Esophagus (tissue), 2 donors: Measurements from ENCODE around the gene MACROH2A1. TPM values are rescaled to one million over a fixed set of nuclear protein-coding genes. Genes with fewer than 3 reads are reported as not detected.

Experiments used
- H3K27ac ChIP-seq, 2 donors: one replicate each; pipeline ENCODE4 v1.5.1; 2013; ENCODE audit warnings: low read depth in 2 of 2, mild to moderate bottlenecking in 2 of 2, inconsistent platforms in 1 of 2, low read length in 1 of 2, moderate library complexity in 1 of 2
- H3K27me3 ChIP-seq, 2 donors: one replicate each; pipeline ENCODE4 v1.6.1; 2013; ENCODE audit warnings: low read length in 2 of 2, control low read depth in 1 of 2, mild to moderate bottlenecking in 1 of 2; ENCODE audit not compliant: insufficient read depth in 2 of 2, control insufficient read depth in 1 of 2
- H3K36me3 ChIP-seq, 2 donors: one replicate each; pipeline ENCODE4 v1.6.1; 2013; ENCODE audit warnings: low read length in 1 of 2; ENCODE audit not compliant: control insufficient read depth in 2 of 2, insufficient read depth in 2 of 2
- H3K4me1 ChIP-seq, 2 donors: one replicate each; pipeline ENCODE4 v1.6.1; 2013; ENCODE audit warnings: low read length in 1 of 2; ENCODE audit not compliant: control insufficient read depth in 2 of 2, insufficient read depth in 2 of 2
- H3K4me3 ChIP-seq, 2 donors: one replicate each; pipeline ENCODE4 v1.5.1; 2013; ENCODE audit warnings: low read length in 2 of 2, mild to moderate bottlenecking in 2 of 2, low read depth in 1 of 2, moderate library complexity in 1 of 2
- H3K9me3 ChIP-seq, 2 donors: one replicate each; pipeline ENCODE4 v1.6.1; 2013; ENCODE audit warnings: mild to moderate bottlenecking in 2 of 2, low read depth in 1 of 2, low read length in 1 of 2, moderate library complexity in 1 of 2; ENCODE audit not compliant: control insufficient read depth in 2 of 2, insufficient read depth in 1 of 2
- WGBS, 2 donors: extraction: QIAGEN DNeasy Blood & Tissue Kit; methylation state at CpG; one replicate each; pipeline ENCODE4 v1.1.7; 2013; 5-methylcytosine and 5-hydroxymethylcytosine counted together
- polyA plus RNA-seq, 2 donors: library from polyadenylated mRNA; stranded (reverse); fragments of 200-250 nt; gene quantifications; one replicate each; pipeline ENCODE4 v1.2.3, GENCODE V29; 2013
- donor health status: healthy with polysubstance abuse.
- donor health status: Bipolar disorder and iron deficiency.

MACROH2A1 gene
- polyA plus RNA-seq, 2 donors, result 210 to 233 TPM

DNA sequence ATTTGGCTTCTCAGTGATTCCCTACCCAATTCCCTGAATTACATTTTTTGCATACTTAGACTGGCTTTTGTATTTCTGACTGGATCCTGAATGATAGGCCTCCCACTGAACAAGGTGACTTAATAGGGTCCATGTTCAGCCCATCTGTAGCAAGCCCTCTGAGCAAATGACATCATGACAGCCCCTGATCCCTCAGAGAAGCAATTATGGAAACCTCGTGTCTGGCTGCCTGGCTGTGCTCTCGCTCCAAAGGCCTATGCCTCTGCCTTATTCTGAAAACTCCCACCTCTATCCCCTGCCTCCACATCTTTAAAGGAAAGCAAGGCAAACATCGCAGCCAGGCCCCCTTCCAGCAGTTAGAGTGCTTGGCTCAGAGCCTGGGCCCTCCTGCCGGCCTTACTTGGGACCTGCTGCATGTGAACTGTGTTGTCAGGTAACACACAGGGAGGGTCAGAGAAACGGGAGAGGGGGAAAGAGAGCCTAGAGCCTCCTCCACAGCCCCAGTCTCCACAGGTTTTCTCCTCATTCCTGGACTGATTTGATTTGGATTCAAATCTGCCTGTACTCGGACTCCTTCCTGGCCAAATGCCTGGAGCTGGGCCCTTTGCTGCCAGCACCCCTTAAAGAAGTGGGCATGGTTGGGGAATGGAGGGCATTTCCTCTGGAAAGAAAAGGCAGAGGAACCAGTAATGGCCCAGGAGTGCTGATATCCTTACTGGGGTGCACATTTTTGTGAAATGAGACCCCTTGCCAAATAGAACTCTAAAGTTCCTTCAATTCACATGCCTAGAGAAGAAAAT lies 44.3 kb upstream of the MACROH2A1 start:
- Histone ChIP-seq H3K4me3 (no peak overlapping the region), H3K27me3 (no peaks in the 10 kb centered on the region), H3K4me1 (peaks cover 0 to 2% of the 10 kb centered on the region in 2 donors), H3K27ac (no peak overlapping the region), H3K36me3 (no peaks in the 10 kb centered on the region), H3K9me3 (no peaks in the 10 kb centered on the region)
- WGBS, 2 donors, result 58% methylated on average over 6 of the region's 6 CpGs

DNA sequence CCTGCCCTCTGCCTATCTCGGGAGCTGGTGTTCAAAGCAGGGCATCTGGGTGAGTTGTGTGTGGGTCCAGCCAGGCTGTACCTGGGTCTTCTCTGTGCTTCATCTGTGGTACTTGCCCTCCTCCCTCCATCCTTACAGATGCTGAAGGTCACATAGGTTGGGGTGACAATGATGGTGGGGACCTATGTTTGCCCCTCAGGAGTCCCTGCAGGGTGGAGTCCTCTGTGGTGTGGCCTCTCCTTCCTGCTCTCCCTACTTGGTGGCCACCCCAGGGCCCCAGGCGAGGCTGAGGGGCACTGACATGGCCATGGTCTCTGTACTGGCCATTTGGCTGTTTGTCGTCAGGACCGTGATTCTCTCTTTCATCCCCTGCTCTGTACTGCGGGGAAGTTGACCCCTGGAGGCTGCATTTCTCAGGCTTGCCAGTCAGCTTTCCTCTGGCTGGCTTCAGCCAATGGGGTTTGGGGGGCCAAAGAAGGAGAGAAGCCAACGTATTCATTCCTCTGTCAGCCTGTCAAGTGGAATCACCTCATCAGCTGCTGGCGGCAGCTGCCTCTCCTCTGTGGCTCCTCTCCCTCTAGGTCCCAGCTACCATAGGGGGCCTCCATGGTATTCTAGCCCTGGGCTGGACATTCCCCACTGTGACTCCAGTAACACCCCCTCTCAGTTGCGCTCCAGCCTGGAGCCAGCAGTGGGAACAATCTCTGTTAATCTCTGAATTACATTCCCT lies 43.6 kb upstream of the MACROH2A1 start:
- 80 to 84% methylated on average over 8 of the region's 8 CpGs for WGBS, 2 donors
- peaks cover 0 to 2% of the 10 kb centered on the region in 2 donors for H3K4me1 ChIP-seq
- no peak overlapping the region for H3K4me3 ChIP-seq
- no peak overlapping the region for H3K27ac ChIP-seq
- H3K36me3 ChIP-seq, result no peaks in the 10 kb centered on the region
- no peaks in the 10 kb centered on the region for H3K27me3 ChIP-seq
- no peaks in the 10 kb centered on the region for H3K9me3 ChIP-seq

DNA sequence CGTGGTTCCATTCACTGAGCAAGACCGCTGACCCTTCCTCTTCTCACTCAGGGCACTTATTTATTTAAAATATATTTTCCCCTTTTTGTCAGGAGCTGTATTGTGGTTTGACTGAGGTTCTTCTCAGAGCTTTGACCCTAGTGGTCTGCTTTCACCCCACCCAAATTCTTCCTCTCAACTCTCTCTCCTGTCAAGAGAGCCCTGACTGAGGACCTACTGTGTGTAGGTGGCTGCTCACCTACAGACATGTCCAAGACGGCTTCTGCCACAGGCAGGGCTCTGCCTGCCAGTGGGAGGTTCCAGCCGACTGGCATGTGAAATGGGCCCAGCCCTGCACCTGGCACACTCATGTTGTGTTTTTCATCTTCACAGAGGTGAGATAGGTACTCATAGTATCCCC lies 42.9 kb upstream of the MACROH2A1 start:
- H3K9me3 ChIP-seq, result no peaks in the 10 kb centered on the region
- H3K36me3 ChIP-seq, result no peaks in the 10 kb centered on the region
- H3K27ac ChIP-seq, result no peak overlapping the region
- WGBS, 2 donors, result 56 to 65% methylated on average over 4 of the region's 4 CpGs
- peaks cover 0 to 2% of the 10 kb centered on the region in 2 donors for H3K4me1 ChIP-seq
- no peak overlapping the region for H3K4me3 ChIP-seq
- no peaks in the 10 kb centered on the region for H3K27me3 ChIP-seq

DNA sequence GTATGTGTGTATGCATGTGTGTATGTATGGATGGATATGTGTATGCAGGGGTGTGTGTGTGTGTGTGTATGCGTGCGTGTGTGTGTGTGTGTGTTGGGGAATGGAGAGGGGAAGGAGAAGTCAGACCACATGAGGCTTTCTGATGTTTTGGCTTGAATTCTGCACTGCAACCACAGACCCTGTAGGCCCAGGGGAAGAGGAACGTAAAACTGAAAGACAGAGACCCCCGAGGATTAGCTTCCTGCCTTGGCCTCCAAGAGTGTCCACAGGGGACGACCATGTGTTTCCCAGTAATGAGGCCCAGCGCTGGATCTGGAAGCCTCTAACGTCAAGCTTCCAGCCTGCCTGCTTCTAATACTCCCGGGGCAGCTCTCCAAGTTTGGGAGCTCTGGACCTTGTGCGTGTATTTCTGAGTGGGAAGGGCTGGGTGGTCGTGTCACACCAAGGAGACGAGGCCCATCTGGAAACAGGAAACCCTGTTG lies 42.4 kb upstream of the MACROH2A1 start:
- no peaks in the 10 kb centered on the region for H3K9me3 ChIP-seq
- H3K27me3 ChIP-seq, result peaks cover 0 to 2% of the 10 kb centered on the region in 2 donors
- WGBS, 2 donors, result 53% methylated on average over 11 of the region's 11 CpGs
- peaks cover 0 to 2% of the 10 kb centered on the region in 2 donors for H3K4me1 ChIP-seq
- H3K4me3 ChIP-seq, result no peak overlapping the region
- no peaks in the 10 kb centered on the region for H3K36me3 ChIP-seq
- H3K27ac ChIP-seq, result no peak overlapping the region

DNA sequence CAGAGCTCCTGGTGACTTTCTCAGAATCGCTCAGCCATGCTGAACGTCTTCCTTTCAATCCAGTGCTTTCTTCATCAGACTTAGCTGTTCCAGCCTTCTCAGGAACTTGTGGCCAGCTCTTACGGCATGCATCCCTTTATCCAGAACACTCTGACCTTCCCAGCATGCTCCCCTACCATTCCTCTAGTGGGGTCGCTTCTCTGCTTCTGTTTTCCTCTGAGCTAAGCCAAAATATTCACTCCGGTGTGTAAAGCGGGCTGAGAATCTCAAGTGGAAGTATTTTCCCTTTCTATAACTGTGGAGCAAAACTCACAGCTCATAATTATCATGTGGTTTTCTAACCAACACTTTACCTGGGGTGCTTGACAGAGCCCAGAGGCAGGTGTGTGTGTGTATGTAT lies 41.9 kb upstream of the MACROH2A1 start:
- no peaks in the 10 kb centered on the region for H3K9me3 ChIP-seq
- H3K36me3 ChIP-seq, result no peaks in the 10 kb centered on the region
- H3K27me3 ChIP-seq, result peaks cover 0 to 2% of the 10 kb centered on the region in 2 donors
- peaks cover 0 to 2% of the 10 kb centered on the region in 2 donors for H3K4me1 ChIP-seq
- 72 to 77% methylated on average over 6 of the region's 6 CpGs for WGBS, 2 donors
- no peak overlapping the region for H3K27ac ChIP-seq
- H3K4me3 ChIP-seq, result no peak overlapping the region

DNA sequence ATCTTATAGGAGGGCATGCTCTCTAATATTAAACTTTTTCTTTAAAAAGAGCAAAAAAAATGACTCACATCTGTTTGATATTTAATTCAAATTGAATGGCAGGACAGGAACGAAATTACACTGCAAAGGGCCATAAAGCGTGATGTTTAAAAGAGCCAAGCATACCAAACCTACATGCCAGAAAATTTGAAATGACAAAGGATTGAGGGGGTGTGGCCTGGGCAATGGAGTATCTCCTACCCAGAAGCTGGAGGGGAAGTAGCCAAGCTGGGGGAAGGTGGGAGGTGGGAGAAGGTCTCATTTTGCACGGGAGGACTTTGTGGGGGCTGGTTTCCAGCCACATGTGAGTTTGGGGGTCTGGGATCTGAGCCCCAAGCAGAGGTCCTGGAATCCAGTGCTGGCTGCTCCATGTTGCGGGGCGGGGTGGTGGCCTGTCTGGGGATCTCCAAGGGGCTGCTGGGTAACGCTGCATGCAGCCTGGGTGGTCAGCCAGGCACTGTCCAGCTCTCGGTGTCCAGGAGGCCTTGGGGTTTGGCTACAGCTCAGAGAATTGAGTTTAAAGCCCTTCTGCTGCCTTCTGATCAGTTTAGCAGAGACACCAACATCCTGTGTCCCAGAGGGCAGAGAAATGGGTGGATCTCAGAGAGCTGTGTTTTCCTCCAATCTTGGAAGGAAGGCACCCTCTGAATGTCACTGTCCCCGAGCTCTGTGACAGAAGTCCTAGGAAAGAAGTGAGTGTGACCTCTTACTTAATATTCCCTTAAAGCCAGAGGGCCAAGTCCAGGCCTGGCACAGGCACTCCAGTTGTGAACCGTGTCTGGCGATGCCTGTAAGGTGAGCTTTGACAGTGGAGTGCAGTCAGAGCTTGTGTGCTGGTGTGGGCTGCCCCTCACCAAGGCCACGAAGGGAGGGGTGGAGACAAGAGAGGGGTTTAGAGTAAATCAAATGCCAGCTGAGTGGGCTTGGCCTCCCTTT lies 40.5 kb upstream of the MACROH2A1 start:
- no peak overlapping the region for H3K27ac ChIP-seq
- H3K4me3 ChIP-seq, result no peak overlapping the region
- peaks cover 0 to 2% of the 10 kb centered on the region in 2 donors for H3K4me1 ChIP-seq
- WGBS, 2 donors, result 78 to 82% methylated on average over 11 of the region's 11 CpGs
- no peaks in the 10 kb centered on the region for H3K36me3 ChIP-seq
- no peaks in the 10 kb centered on the region for H3K9me3 ChIP-seq
- peaks cover 0 to 2% of the 10 kb centered on the region in 2 donors for H3K27me3 ChIP-seq

DNA sequence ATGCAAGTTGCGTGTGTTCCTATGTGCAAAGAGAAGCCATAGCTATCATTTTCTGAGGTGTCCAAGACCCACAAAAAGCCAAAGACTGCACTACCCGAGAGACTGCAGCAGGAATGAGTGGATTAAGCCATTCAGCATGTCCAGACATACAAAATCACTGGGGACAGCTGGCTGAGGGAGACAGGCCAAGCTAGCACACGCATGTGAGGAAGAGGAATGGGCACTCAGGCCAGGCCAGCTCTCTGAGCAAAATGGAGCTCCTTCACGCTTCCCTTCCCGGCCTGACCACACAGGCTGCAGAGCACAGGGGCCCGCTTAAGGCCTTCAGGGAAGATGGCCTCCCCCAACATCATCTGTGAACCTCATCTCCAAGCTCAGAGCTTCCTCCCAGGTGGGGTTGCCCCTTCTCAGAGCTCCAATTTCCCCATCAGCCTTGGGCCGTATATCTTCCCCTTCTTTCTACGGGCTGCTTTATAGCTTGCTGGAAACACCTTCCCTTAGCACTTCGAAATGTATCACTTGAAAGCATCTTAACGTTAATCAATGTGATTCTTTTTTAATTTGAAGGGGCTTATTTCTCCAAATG lies 39.7 kb upstream of the MACROH2A1 start:
- Histone ChIP-seq H3K4me3 (no peak overlapping the region), H3K27me3 (peaks cover 0 to 2% of the 10 kb centered on the region in 2 donors), H3K27ac (no peak overlapping the region), H3K36me3 (no peaks in the 10 kb centered on the region), H3K4me1 (peaks cover 0 to 2% of the 10 kb centered on the region in 2 donors), H3K9me3 (no peaks in the 10 kb centered on the region)
- 77 to 83% methylated on average over 10 of the region's 10 CpGs for WGBS, 2 donors

DNA sequence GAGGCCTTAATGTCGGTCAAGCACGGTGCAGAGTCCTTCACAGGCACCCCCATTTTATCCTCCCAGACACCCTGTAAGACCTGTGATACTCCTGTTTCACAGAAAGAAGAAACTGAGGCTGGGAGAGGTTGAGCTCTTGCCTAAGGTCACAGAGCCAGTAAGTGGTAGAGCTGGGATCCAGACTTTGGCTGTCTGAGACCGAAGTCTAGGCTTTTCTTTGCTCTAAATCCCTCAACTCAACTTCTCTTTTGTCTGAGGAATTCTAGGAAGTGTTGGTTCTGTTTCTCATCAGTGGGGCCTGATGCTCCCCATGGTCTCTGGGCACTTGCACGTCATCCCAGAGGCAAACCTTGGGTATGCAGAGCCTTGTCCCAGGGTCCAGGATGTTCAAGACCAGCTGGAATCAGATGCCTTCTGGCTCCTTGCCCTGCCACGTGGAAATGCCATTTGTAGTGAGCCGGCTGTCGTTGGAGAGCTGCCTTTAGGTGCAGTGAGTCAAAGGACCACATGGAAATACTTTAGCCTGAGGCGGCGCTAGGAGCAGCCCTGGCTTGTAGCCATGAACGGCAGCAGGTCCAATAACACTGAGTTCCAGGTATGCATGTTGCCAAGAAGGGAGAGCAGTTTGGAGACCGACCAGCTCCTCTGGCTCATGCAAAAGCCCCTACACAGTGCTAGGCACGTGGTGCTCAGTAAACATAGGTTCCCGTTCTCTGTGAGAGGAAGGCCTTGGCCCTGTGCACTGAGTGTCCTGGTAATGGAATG lies 38.9 kb upstream of the MACROH2A1 start:
- peaks cover 0 to 2% of the 10 kb centered on the region in 2 donors for H3K4me1 ChIP-seq
- H3K9me3 ChIP-seq, result no peaks in the 10 kb centered on the region
- no peak overlapping the region for H3K27ac ChIP-seq
- 46 to 48% methylated on average over 13 of the region's 13 CpGs for WGBS, 2 donors
- no peaks in the 10 kb centered on the region for H3K36me3 ChIP-seq
- peaks cover 0 to 2% of the 10 kb centered on the region in 2 donors for H3K27me3 ChIP-seq
- H3K4me3 ChIP-seq, result no peak overlapping the region
